HL-60 (cell line): ENCODE measurements around the gene FBXW7.

Experiments
- DNase-seq, 2 experiments: peaks; one replicate each; pipeline ENCODE4 v3.0.0-alpha.2; 2010 to 2020; ENCODE audit warnings: low read depth in 1 of 2, low spot score in 1 of 2
- H3K27ac ChIP-seq: fragments of 250-450 bp; sonication (Bioruptor Pico); replicated peaks from 2 replicates; pipeline ENCODE4 v1.5.1; 2020; ENCODE audit warnings: mild to moderate bottlenecking, moderate library complexity
- H3K27me3 ChIP-seq: fragments of 250-450 bp; sonication (Bioruptor Pico); 2 replicates; pipeline ENCODE4 v1.5.1; 2021; ENCODE audit warnings: mild to moderate bottlenecking, moderate library complexity; ENCODE audit not compliant: insufficient read depth, poor library complexity, severe bottlenecking
- H3K4me3 ChIP-seq: replicated peaks from 2 replicates; pipeline ENCODE4 v1.5.1; 2011; ENCODE audit warnings: mild to moderate bottlenecking, control low read depth, low read length; ENCODE audit not compliant: insufficient read depth
- CTCF ChIP-seq: IDR thresholded peaks from one replicate; pipeline ENCODE4 v1.5.1; 2011; ENCODE audit warnings: low read length, control low read depth, inconsistent platforms; ENCODE audit not compliant: insufficient read depth
- GABPA ChIP-seq: IDR thresholded peaks from 2 replicates; pipeline ENCODE4 v1.6.1; 2012; ENCODE audit warnings: low read depth
- POLR2AphosphoS5 ChIP-seq: IDR thresholded peaks from 2 replicates; pipeline ENCODE4 v1.6.1; 2012; ENCODE audit warnings: low read depth
- SPI1 ChIP-seq: IDR thresholded peaks from 2 replicates; pipeline ENCODE4 v1.6.1; 2012; ENCODE audit warnings: low read depth, mild to moderate bottlenecking, borderline replicate concordance
- TF ChIP-seq, protein P1 (sequence below): IDR thresholded peaks from 2 replicates; pipeline ENCODE4 v1.6.1; 2012; ENCODE audit warnings: low read depth; ENCODE audit not compliant: insufficient replicate concordance

The FBXW7 gene

GRCh38 chr4:152421576-152421975 lies 114.3 kb downstream of the FBXW7 start:
- TF ChIP-seq POLR2AphosphoS5 (no peak), GABPA (no peak), CTCF (no peak), SPI1 (no peak)
- TF ChIP-seq, protein P1, sequence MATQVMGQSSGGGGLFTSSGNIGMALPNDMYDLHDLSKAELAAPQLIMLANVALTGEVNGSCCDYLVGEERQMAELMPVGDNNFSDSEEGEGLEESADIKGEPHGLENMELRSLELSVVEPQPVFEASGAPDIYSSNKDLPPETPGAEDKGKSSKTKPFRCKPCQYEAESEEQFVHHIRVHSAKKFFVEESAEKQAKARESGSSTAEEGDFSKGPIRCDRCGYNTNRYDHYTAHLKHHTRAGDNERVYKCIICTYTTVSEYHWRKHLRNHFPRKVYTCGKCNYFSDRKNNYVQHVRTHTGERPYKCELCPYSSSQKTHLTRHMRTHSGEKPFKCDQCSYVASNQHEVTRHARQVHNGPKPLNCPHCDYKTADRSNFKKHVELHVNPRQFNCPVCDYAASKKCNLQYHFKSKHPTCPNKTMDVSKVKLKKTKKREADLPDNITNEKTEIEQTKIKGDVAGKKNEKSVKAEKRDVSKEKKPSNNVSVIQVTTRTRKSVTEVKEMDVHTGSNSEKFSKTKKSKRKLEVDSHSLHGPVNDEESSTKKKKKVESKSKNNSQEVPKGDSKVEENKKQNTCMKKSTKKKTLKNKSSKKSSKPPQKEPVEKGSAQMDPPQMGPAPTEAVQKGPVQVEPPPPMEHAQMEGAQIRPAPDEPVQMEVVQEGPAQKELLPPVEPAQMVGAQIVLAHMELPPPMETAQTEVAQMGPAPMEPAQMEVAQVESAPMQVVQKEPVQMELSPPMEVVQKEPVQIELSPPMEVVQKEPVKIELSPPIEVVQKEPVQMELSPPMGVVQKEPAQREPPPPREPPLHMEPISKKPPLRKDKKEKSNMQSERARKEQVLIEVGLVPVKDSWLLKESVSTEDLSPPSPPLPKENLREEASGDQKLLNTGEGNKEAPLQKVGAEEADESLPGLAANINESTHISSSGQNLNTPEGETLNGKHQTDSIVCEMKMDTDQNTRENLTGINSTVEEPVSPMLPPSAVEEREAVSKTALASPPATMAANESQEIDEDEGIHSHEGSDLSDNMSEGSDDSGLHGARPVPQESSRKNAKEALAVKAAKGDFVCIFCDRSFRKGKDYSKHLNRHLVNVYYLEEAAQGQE = no peak
- Histone ChIP-seq H3K27ac (no peak overlapping the region), H3K4me3 (no peak overlapping the region), H3K27me3 (no peaks in the 10 kb centered on the region)
- DNase-seq = no peak

GRCh38 chr4:152419809-152420208 lies 116.1 kb downstream of the FBXW7 start:
- no peak overlapping the region for H3K27ac ChIP-seq
- TF ChIP-seq POLR2AphosphoS5 (no peak), GABPA (no peak), CTCF (no peak), SPI1 (no peak)
- TF ChIP-seq, protein P1 = no peak
- no peak overlapping the region for H3K4me3 ChIP-seq
- H3K27me3 ChIP-seq = no peaks in the 10 kb centered on the region
- DNase-seq = no peak

GRCh38 chr4:152417673-152418072 lies 118.2 kb downstream of the FBXW7 start:
- H3K27me3 ChIP-seq = no peaks in the 10 kb centered on the region
- TF ChIP-seq SPI1 (no peak), POLR2AphosphoS5 (no peak), GABPA (no peak)
- no peak overlapping the region for H3K27ac ChIP-seq
- no peak overlapping the region for H3K4me3 ChIP-seq
- DNase-seq = no peak

DNA sequence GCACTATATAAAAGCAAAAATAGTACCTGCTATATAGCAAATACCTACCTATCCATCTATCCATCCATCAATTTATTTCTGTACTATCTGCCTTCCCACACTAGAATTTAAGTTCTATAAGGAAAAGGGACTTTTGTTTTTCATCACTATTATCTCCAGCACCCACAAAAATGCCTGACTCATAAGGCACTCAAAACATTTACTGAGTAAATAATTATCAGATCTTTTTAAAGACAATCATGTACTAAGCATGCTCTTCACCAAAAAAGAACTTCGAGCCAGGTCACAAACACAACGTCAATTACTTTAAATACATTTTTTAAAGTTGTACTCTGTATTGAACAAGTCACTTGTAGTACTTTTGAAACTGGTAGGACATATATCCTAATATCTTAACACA lies 119.9 kb downstream of the FBXW7 start:
- no peak overlapping the region for H3K4me3 ChIP-seq
- H3K27ac ChIP-seq = no peak overlapping the region
- no peak for DNase-seq
- no peak for TF ChIP-seq GABPA
- TF ChIP-seq CTCF = no peak
- no peak for TF ChIP-seq POLR2AphosphoS5
- TF ChIP-seq SPI1 = no peak
- TF ChIP-seq, protein P1 = no peak
- H3K27me3 ChIP-seq = no peaks in the 10 kb centered on the region
